KMS-11 (cell line): Measurements from ENCODE around the gene DEF6.

Source experiments
- H2AFZ ChIP-seq: fragments of 200-600 bp; sonication (generic); 2 replicates; pipeline ENCODE4 v1.6.1; 2016; ENCODE audit warnings: antibody characterized with exemption, mixed run types, low read depth
- H3K27ac ChIP-seq: fragments of 200-600 bp; sonication (generic); 2 replicates; pipeline ENCODE4 v1.6.1; 2016; ENCODE audit warnings: mild to moderate bottlenecking, mixed run types
- H3K27me3 ChIP-seq: fragments of 200-600 bp; sonication (generic); 2 replicates; pipeline ENCODE4 v1.6.1; 2017; ENCODE audit warnings: mild to moderate bottlenecking, low read depth, mixed run types, moderate library complexity; ENCODE audit not compliant: insufficient read depth
- H3K36me3 ChIP-seq: fragments of 200-600 bp; sonication (generic); 2 replicates; pipeline ENCODE4 v1.6.1; 2017; ENCODE audit warnings: mild to moderate bottlenecking, mixed run types; ENCODE audit not compliant: insufficient read depth
- H3K4me1 ChIP-seq: fragments of 200-600 bp; sonication (generic); 2 replicates; pipeline ENCODE4 v1.6.1; 2016; ENCODE audit warnings: mild to moderate bottlenecking, low read depth, mixed run types; ENCODE audit not compliant: poor library complexity, severe bottlenecking
- H3K4me2 ChIP-seq: fragments of 200-600 bp; sonication (generic); 2 replicates; pipeline ENCODE4 v1.7.0; 2016; ENCODE audit warnings: mild to moderate bottlenecking, mixed run types
- H3K4me3 ChIP-seq: fragments of 200-600 bp; sonication (generic); IDR thresholded peaks from 2 replicates; pipeline ENCODE4 v1.6.1; 2017; ENCODE audit warnings: low read depth, low read length, mixed read lengths; ENCODE audit not compliant: insufficient read depth
- H3K79me2 ChIP-seq: fragments of 200-600 bp; sonication (generic); 2 replicates; pipeline ENCODE4 v1.6.1; 2016; ENCODE audit warnings: low read depth, mixed run types; ENCODE audit not compliant: insufficient read depth
- H3K9ac ChIP-seq: fragments of 200-600 bp; sonication (generic); 2 replicates; pipeline ENCODE4 v1.6.1; 2016; ENCODE audit warnings: mild to moderate bottlenecking, mixed run types
- H4K20me1 ChIP-seq: fragments of 200-600 bp; sonication (generic); 2 replicates; pipeline ENCODE4 v1.6.1; 2016; ENCODE audit warnings: mild to moderate bottlenecking, mixed run types; ENCODE audit not compliant: insufficient read depth
- CTCF ChIP-seq: fragments of 200-600 bp; sonication (generic); conservative IDR thresholded peaks from 2 replicates; pipeline ENCODE4 v1.6.1; 2017; ENCODE audit warnings: low read depth, mild to moderate bottlenecking, antibody characterized with exemption, low read length, moderate library complexity, mixed read lengths

The DEF6 gene

GRCh38 chr6:35259948-35260590 lies 37.5 kb upstream of the DEF6 start:
- H3K36me3 ChIP-seq = no peaks in the 10 kb centered on the region
- TF ChIP-seq CTCF = no peak
- no peaks in the 10 kb centered on the region for H3K27me3 ChIP-seq
- H3K27ac ChIP-seq = peak overlapping the region; percentile 79
- H3K79me2 ChIP-seq = peaks cover 23% of the 10 kb centered on the region
- peak overlapping the region; percentile 66; the same call in 1 of the 2 replicates for H2AFZ ChIP-seq
- H3K4me3 ChIP-seq = no peak overlapping the region
- H3K9ac ChIP-seq = peak overlapping the region; percentile 95
- peaks cover 43% of the 10 kb centered on the region for H3K4me1 ChIP-seq
- no peaks in the 10 kb centered on the region for H4K20me1 ChIP-seq
- peak overlapping the region; percentile 100 for H3K4me2 ChIP-seq

GRCh38 chr6:35260591-35261570 lies 36.7 kb upstream of the DEF6 start:
- Histone ChIP-seq H3K27me3 (no peaks in the 10 kb centered on the region), H3K4me2 (peak overlapping the region; percentile 100), H2AFZ (peak overlapping the region; percentile 66; the same call in 1 of the 2 replicates), H3K4me1 (peaks cover 43% of the 10 kb centered on the region), H3K9ac (peak overlapping the region; percentile 95), H3K27ac (peak overlapping the region; percentile 79; the same call in 1 of the 2 replicates), H3K36me3 (no peaks in the 10 kb centered on the region), H3K79me2 (peaks cover 23% of the 10 kb centered on the region), H4K20me1 (no peaks in the 10 kb centered on the region), H3K4me3 (no peak overlapping the region)
- no peak for TF ChIP-seq CTCF

GRCh38 chr6:35262596-35262995 lies 35.0 kb upstream of the DEF6 start:
- Histone ChIP-seq H4K20me1 (no peaks in the 10 kb centered on the region), H3K4me1 (peaks cover 45% of the 10 kb centered on the region), H3K79me2 (peaks cover 22% of the 10 kb centered on the region), H3K36me3 (no peaks in the 10 kb centered on the region), H3K4me2 (no peak overlapping the region), H3K4me3 (no peak overlapping the region), H2AFZ (no peak overlapping the region), H3K9ac (no peak overlapping the region), H3K27ac (no peak overlapping the region), H3K27me3 (no peaks in the 10 kb centered on the region)
- no peak for TF ChIP-seq CTCF

GRCh38 chr6:35264550-35265274 lies 32.9 kb upstream of the DEF6 start:
- H3K36me3 ChIP-seq = no peaks in the 10 kb centered on the region
- peaks cover 40% of the 10 kb centered on the region for H3K4me1 ChIP-seq
- no peak overlapping the region for H3K4me3 ChIP-seq
- H3K4me2 ChIP-seq = peak overlapping the region; percentile 23; the same call in 1 of the 2 replicates
- H3K27me3 ChIP-seq = no peaks in the 10 kb centered on the region
- no peak for TF ChIP-seq CTCF
- no peak overlapping the region; the same call in 1 of the 2 replicates for H3K9ac ChIP-seq
- H3K27ac ChIP-seq = no peak overlapping the region
- H4K20me1 ChIP-seq = no peaks in the 10 kb centered on the region
- H3K79me2 ChIP-seq = peaks cover 16% of the 10 kb centered on the region; the same call in 1 of the 2 replicates
- H2AFZ ChIP-seq = no peak overlapping the region
